22Rv1 (cell line): ENCODE results near the gene CCDC149.
A peak's percentile ranks its signal among the peaks of the same experiment; 100 is the strongest.

Source experiments
- H3K27ac ChIP-seq: fragments of 450-650 bp; 2 replicates; pipeline ENCODE4 v1.5.1; 2017
- ZFX ChIP-seq: fragments of 450-650 bp; IDR thresholded peaks from 2 replicates; pipeline ENCODE4 v1.6.1; 2017; ENCODE audit warnings: antibody characterized with exemption, borderline replicate concordance
- TF ChIP-seq, protein P1 (sequence below): fragments of 450-650 bp; IDR thresholded peaks from 2 replicates; pipeline ENCODE4 v1.5.1; 2017; ENCODE audit warnings: mild to moderate bottlenecking

The CCDC149 gene

DNA sequence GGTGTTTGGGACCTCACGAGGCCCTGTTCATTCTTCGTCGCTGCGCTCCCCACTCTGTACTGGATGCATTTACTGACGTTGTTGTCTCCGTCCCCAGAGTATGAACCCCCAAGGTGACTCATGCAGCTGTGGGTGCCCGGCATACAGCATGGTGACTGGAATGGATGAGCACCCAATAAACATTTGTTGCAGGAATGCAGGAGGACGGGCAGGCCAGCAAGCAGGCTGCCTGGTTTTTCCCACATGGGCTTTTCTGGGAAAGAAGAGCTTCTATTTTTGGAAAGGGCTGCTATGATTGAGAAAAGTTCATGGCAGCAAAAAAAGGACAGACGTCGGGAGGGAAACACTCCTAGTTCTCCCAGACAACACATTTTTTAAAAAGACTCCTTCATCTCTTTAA is 118.4 kb downstream of the CCDC149 start:
- no peak overlapping the region for H3K27ac ChIP-seq
- TF ChIP-seq, protein P1, sequence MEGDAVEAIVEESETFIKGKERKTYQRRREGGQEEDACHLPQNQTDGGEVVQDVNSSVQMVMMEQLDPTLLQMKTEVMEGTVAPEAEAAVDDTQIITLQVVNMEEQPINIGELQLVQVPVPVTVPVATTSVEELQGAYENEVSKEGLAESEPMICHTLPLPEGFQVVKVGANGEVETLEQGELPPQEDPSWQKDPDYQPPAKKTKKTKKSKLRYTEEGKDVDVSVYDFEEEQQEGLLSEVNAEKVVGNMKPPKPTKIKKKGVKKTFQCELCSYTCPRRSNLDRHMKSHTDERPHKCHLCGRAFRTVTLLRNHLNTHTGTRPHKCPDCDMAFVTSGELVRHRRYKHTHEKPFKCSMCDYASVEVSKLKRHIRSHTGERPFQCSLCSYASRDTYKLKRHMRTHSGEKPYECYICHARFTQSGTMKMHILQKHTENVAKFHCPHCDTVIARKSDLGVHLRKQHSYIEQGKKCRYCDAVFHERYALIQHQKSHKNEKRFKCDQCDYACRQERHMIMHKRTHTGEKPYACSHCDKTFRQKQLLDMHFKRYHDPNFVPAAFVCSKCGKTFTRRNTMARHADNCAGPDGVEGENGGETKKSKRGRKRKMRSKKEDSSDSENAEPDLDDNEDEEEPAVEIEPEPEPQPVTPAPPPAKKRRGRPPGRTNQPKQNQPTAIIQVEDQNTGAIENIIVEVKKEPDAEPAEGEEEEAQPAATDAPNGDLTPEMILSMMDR: no peak
- TF ChIP-seq ZFX: no peak

DNA sequence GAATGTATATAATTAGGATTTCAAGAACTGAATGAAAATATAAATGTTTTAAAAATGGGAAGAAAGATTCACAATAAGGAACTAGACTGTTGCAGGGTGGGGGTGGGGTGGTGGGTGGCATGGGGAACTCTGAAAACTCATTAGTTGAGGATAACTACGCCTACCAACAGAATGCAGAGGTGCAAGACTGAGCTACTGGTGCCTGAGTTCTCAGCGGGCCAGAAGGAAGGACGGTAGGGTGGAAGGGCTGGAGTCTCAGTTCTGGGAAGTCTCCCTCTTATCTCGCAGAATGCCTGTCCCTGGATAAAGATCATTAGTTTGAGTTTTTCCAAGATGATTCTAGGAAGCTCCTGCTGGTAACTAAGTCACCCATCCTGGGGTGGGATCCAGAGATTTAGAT is 118.8 kb downstream of the CCDC149 start:
- TF ChIP-seq, protein P1: no peak
- TF ChIP-seq ZFX: no peak
- H3K27ac ChIP-seq: no peak overlapping the region

DNA sequence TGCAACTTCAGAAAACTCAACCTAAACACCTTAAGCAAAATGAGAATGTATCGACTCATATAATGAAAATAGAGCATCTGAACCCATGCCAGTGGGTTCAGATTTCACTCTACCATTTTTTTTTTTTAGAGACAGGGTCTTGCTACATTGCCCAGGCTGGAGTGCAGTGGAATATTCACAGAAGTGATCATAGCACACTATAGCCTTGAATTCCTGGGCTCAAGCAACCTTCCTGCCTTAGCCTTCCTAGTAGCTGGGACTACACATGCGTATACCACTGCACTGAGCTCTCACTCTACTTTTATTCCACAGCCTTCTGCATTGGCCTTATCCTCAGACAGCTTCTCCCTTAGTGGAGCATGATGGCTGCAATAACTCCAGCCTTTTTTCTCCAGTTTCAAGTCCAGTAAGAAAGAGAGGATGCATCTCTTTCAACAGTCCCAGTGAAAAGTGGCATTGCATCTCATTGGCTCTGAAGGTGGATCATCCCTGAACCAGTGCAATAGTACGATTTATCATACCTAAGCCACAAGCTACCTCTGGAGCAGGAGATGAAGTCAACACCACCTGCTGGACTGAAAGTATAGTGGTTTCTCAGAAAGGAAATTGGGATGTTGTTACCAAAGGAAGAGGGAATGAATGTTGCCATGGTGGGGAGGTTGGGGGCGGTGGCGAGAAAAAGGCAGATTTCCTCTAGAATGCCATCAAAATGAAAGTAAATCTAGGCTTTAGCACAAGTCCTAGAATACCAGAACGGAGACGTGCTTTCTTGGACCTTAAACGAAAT is 119.4 kb downstream of the CCDC149 start:
- no peak for TF ChIP-seq ZFX
- TF ChIP-seq, protein P1: peak; percentile 32

DNA sequence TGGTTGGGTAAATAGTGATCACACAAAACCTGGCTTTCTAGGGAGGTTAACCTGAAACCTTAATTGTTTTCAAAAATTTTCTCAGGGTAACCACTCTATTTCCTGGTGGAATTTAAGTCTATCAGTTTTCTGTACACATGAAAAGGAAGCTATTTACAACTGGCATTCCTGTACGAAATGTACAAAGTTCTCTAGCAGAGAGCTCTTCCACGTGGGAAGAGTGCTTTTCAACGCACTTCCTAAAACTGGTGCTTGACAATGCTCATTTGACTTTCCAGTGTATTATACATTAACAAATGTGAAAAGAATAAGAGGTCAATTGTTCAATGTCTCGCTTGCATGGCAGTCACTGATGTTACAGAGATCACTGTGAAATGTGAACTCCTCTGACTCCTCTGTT is 120.3 kb downstream of the CCDC149 start:
- TF ChIP-seq, protein P1: no peak
- TF ChIP-seq ZFX: no peak
- H3K27ac ChIP-seq: no peak overlapping the region

More for the DNA sequence above, 119.4 kb downstream of the CCDC149 start:
- H3K27ac ChIP-seq: no peak overlapping the region

DNA sequence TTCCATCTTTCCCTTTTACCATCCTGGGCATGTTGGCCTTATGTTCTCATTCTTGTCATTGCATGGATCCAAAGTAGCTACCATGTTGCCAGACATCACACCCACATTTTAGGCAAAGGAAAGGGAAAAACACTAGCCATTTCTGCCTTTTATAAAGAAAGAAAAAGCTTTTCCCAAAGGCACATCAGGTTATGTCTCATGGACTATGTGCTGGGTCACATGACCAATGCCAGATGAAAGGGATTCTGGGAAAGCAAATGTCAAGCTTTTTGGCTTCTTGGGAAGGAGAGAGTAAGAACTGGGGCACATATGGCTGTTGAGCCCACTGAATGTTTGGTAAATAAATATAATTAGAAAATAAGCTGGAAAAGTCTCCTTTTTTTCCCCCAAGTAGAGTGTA is 121.8 kb downstream of the CCDC149 start:
- TF ChIP-seq, protein P1: no peak
- no peak for TF ChIP-seq ZFX
- H3K27ac ChIP-seq: no peak overlapping the region

DNA sequence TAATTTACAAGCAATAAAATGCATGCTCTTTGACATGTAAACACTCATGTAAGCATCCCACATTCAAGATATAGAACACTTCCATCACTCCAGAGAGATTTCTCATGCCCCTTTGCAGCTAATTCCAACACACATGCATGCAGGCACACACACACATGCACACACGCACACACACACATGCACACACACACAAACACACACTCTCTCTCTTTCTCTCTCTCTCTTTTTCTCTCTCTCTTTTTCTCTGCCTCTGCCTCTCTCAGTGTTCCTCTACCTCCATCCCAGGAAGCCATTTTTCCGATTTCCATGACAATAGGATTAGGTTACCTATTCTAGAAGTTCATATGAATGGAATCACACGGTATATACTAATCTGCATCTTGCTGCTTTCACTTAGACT is 129.3 kb downstream of the CCDC149 start:
- TF ChIP-seq, protein P1: no peak
- no peak for TF ChIP-seq ZFX
- no peak overlapping the region for H3K27ac ChIP-seq

DNA sequence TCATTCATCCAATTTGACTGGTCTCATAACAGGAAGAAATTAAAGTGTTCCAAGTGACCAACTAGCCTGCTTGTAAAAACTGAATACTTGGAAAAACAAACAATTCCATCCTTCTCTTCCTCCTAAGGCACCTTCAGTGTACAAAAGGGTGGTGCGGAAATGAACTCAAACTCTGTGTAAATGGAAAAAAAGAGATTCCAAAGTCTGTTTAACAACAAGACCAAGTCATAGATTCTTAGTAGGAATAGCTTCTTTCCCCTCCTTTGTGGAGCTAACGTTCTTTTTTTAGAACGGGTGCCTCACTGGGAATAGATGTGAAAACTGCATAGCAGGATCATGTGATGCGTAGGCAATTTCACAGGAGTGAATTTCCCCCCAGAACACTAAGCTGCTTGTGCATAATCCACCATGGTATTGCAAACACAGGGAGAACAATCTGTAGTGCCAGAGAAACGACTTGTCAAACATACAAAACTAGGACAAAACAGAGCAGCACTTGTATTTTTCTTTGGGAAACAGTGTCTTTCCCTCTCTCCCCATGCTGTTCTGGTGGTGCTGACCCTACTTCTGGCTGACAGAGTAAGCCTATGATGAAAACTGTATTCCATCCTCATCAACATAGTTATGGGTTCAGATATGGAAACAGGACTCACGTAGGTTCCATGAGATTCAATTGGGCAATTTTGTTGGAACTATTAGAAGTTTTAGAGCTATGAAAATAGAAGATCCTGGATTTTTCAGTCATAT is 130.7 kb downstream of the CCDC149 start:
- TF ChIP-seq, protein P1: no peak
- no peak for TF ChIP-seq ZFX
- peak overlapping the region; percentile 49 for H3K27ac ChIP-seq
